T-helper 17 cell (primary cell): Measurements from ENCODE around the gene COMMD2. TPM values are rescaled to one million over a fixed set of nuclear protein-coding genes. Genes with fewer than 3 reads are reported as not detected.

Experiments used
- ATAC-seq: fragments of 150-1000 bp; cut with Tn5 transposase; 2 replicates; pipeline ENCODE4 v1.10.0; 2021; ENCODE audit warnings: mild to moderate bottlenecking, moderate library complexity
- DNase-seq, 3 donors: peaks; one replicate each; pipeline versions ENCODE4 v3.0.0 to v3.0.0-alpha.2; 2020 to 2021
- H3K9me3 ChIP-seq: one replicate; pipeline ENCODE4 v1.7.0; 2013; ENCODE audit warnings: low read length, mild to moderate bottlenecking; ENCODE audit not compliant: control insufficient read depth, poor library complexity, severe bottlenecking
- H3K27ac Mint-ChIP-seq: one replicate; pipeline ENCODE4 v1.8.0; 2022; ENCODE audit warnings: mild to moderate bottlenecking, moderate library complexity, mixed read lengths
- H3K27me3 Mint-ChIP-seq: one replicate; pipeline ENCODE4 v1.8.0; 2022; ENCODE audit warnings: mixed read lengths
- H3K36me3 Mint-ChIP-seq: one replicate; pipeline ENCODE4 v1.8.0; 2022; ENCODE audit warnings: low read depth, mixed read lengths
- H3K4me1 Mint-ChIP-seq: one replicate; pipeline ENCODE4 v1.8.0; 2022; ENCODE audit warnings: mild to moderate bottlenecking, mixed read lengths
- H3K4me3 Mint-ChIP-seq: one replicate; pipeline ENCODE4 v1.8.0; 2022; ENCODE audit warnings: mild to moderate bottlenecking, moderate library complexity, mixed read lengths
- total RNA-seq, 4 donors: library from RNA in 2 of 4; stranded (reverse) in 2 of 4; gene quantifications; one replicate each; pipeline ENCODE4 v1.2.3 and lab custom pipeline; 2022 to 2026

The COMMD2 gene
- total RNA-seq, 2 donors from 2014 or later = 24.6 to 36.5 TPM

GRCh38 chr3:149777414-149778214 lies 25.3 kb upstream of the COMMD2 start:
- Mint-ChIP-seq H3K36me3 (peaks cover 7% of the 10 kb centered on the region), H3K27me3 (peaks cover 25% of the 10 kb centered on the region), H3K4me3 (no peak overlapping the region)

GRCh38 chr3:149776170-149776569 lies 23.9 kb upstream of the COMMD2 start:
- ATAC-seq = no peak
- H3K9me3 ChIP-seq = no peaks in the 10 kb centered on the region
- no peak overlapping the region for H3K4me3 Mint-ChIP-seq
- DNase-seq = no peak
- peaks cover 2% of the 10 kb centered on the region for H3K4me1 Mint-ChIP-seq
- peaks cover 35% of the 10 kb centered on the region for H3K27me3 Mint-ChIP-seq
- peaks cover 11% of the 10 kb centered on the region for H3K36me3 Mint-ChIP-seq
- H3K27ac Mint-ChIP-seq = no peak overlapping the region

More at GRCh38 chr3:149777414-149778214, 25.3 kb upstream of the COMMD2 start:
- ATAC-seq (no peak), DNase-seq (no peak)
- no peak overlapping the region for H3K27ac Mint-ChIP-seq
- H3K9me3 ChIP-seq = no peaks in the 10 kb centered on the region
- peaks cover 2% of the 10 kb centered on the region for H3K4me1 Mint-ChIP-seq

GRCh38 chr3:149772861-149773260 lies 20.6 kb upstream of the COMMD2 start:
- no peaks in the 10 kb centered on the region for H3K4me1 Mint-ChIP-seq
- H3K36me3 Mint-ChIP-seq = peaks cover 11% of the 10 kb centered on the region
- peaks cover 44% of the 10 kb centered on the region for H3K27me3 Mint-ChIP-seq
- no peaks in the 10 kb centered on the region for H3K9me3 ChIP-seq
- H3K4me3 Mint-ChIP-seq = no peak overlapping the region
- ATAC-seq = no peak
- peak overlapping the region; percentile 60 for H3K27ac Mint-ChIP-seq
- DNase-seq = no peak

GRCh38 chr3:149771652-149772271 lies 19.5 kb upstream of the COMMD2 start:
- no peaks in the 10 kb centered on the region for H3K9me3 ChIP-seq
- ATAC-seq (no peak), DNase-seq (peak in 1 of 3 donors; percentile 10)
- H3K4me3 Mint-ChIP-seq = no peak overlapping the region
- peaks cover 6% of the 10 kb centered on the region for H3K36me3 Mint-ChIP-seq
- peaks cover 42% of the 10 kb centered on the region for H3K27me3 Mint-ChIP-seq
- H3K27ac Mint-ChIP-seq = peak overlapping the region; percentile 60
- H3K4me1 Mint-ChIP-seq = no peaks in the 10 kb centered on the region

- peaks cover 6% of the 10 kb centered on the region for H3K36me3 Mint-ChIP-seq
- H3K4me1 Mint-ChIP-seq = no peaks in the 10 kb centered on the region
- H3K4me3 Mint-ChIP-seq = no peak overlapping the region
- H3K27me3 Mint-ChIP-seq = peaks cover 47% of the 10 kb centered on the region
- no peak for DNase-seq
- ATAC-seq = no peak
- H3K9me3 ChIP-seq = no peaks in the 10 kb centered on the region
- H3K27ac Mint-ChIP-seq = no peak overlapping the region
These were observed 18.0 kb upstream of the COMMD2 start for GRCh38 chr3:149770246-149770645.

GRCh38 chr3:149768704-149769103 lies 16.4 kb upstream of the COMMD2 start:
- DNase-seq (no peak), ATAC-seq (no peak)
- H3K9me3 ChIP-seq = no peaks in the 10 kb centered on the region
- Mint-ChIP-seq H3K4me1 (no peaks in the 10 kb centered on the region), H3K27ac (no peak overlapping the region), H3K36me3 (peaks cover 9% of the 10 kb centered on the region), H3K27me3 (peaks cover 47% of the 10 kb centered on the region), H3K4me3 (no peak overlapping the region)

GRCh38 chr3:149767720-149768119 lies 15.4 kb upstream of the COMMD2 start:
- Mint-ChIP-seq H3K4me1 (no peaks in the 10 kb centered on the region), H3K27me3 (peaks cover 47% of the 10 kb centered on the region), H3K36me3 (peaks cover 6% of the 10 kb centered on the region), H3K4me3 (no peak overlapping the region), H3K27ac (no peak overlapping the region)
- DNase-seq (no peak), ATAC-seq (no peak)
- no peaks in the 10 kb centered on the region for H3K9me3 ChIP-seq

- no peak overlapping the region for H3K27ac Mint-ChIP-seq
These were observed 13.6 kb upstream of the COMMD2 start for GRCh38 chr3:149765762-149766334.

GRCh38 chr3:149764302-149764701 lies 12.0 kb upstream of the COMMD2 start:
- peaks cover 3% of the 10 kb centered on the region for H3K36me3 Mint-ChIP-seq
- H3K9me3 ChIP-seq = no peaks in the 10 kb centered on the region
- DNase-seq = no peak
- no peaks in the 10 kb centered on the region for H3K4me1 Mint-ChIP-seq
- H3K27ac Mint-ChIP-seq = no peak overlapping the region
- no peak overlapping the region for H3K4me3 Mint-ChIP-seq
- peaks cover 37% of the 10 kb centered on the region for H3K27me3 Mint-ChIP-seq
- ATAC-seq = no peak

More at GRCh38 chr3:149765762-149766334, 13.6 kb upstream of the COMMD2 start:
- ATAC-seq = no peak
- Mint-ChIP-seq H3K4me1 (no peaks in the 10 kb centered on the region), H3K36me3 (peaks cover 3% of the 10 kb centered on the region), H3K27me3 (peaks cover 34% of the 10 kb centered on the region), H3K4me3 (no peak overlapping the region)
- no peak for DNase-seq
- no peaks in the 10 kb centered on the region for H3K9me3 ChIP-seq

- DNase-seq (no peak), ATAC-seq (no peak)
- Mint-ChIP-seq H3K27me3 (peaks cover 33% of the 10 kb centered on the region), H3K36me3 (peaks cover 3% of the 10 kb centered on the region), H3K27ac (no peak overlapping the region), H3K4me1 (no peaks in the 10 kb centered on the region), H3K4me3 (no peak overlapping the region)
- no peaks in the 10 kb centered on the region for H3K9me3 ChIP-seq
These were observed 11.4 kb upstream of the COMMD2 start for GRCh38 chr3:149763565-149764195.

- H3K27me3 Mint-ChIP-seq = peaks cover 6% of the 10 kb centered on the region
- H3K4me3 Mint-ChIP-seq = peak overlapping the region; percentile 66
These were observed 1.4 kb upstream of the COMMD2 start for GRCh38 chr3:149753717-149754116.

GRCh38 chr3:149752788-149753136 lies 473 bp upstream of the COMMD2 start:
- H3K36me3 Mint-ChIP-seq = peaks cover 5% of the 10 kb centered on the region
- peaks cover under 1% of the 10 kb centered on the region for H3K27me3 Mint-ChIP-seq
- no peak for ATAC-seq
- peak overlapping the region; percentile 96 for H3K4me3 Mint-ChIP-seq
- peaks cover 22% of the 10 kb centered on the region for H3K4me1 Mint-ChIP-seq
- H3K27ac Mint-ChIP-seq = peak overlapping the region; percentile 96
- H3K9me3 ChIP-seq = no peaks in the 10 kb centered on the region
- DNase-seq = no peak

More at GRCh38 chr3:149753717-149754116, 1.4 kb upstream of the COMMD2 start:
- Mint-ChIP-seq H3K27ac (peak overlapping the region; percentile 96), H3K36me3 (peaks cover 2% of the 10 kb centered on the region), H3K4me1 (peaks cover 19% of the 10 kb centered on the region)
- ATAC-seq = no peak
- no peaks in the 10 kb centered on the region for H3K9me3 ChIP-seq
- DNase-seq = no peak

- H3K27ac Mint-ChIP-seq = peak overlapping the region; percentile 96
- DNase-seq (no peak), ATAC-seq (no peak)
- H3K4me1 Mint-ChIP-seq = peaks cover 24% of the 10 kb centered on the region
- no peaks in the 10 kb centered on the region for H3K27me3 Mint-ChIP-seq
- H3K36me3 Mint-ChIP-seq = peaks cover 11% of the 10 kb centered on the region
- H3K4me3 Mint-ChIP-seq = peak overlapping the region; percentile 96
- H3K9me3 ChIP-seq = no peaks in the 10 kb centered on the region
These were observed 738 bp downstream of the COMMD2 start for GRCh38 chr3:149751551-149751950.
